ENCODE results near the gene ZFHX2. TPM values are rescaled to one million over a fixed set of nuclear protein-coding genes. Genes with fewer than 3 reads are reported as not detected.

ZFHX2 gene
- total RNA-seq, 4 donors from 2014 or later: under 0.01 to 0.42 (median 0.20) TPM

DNA sequence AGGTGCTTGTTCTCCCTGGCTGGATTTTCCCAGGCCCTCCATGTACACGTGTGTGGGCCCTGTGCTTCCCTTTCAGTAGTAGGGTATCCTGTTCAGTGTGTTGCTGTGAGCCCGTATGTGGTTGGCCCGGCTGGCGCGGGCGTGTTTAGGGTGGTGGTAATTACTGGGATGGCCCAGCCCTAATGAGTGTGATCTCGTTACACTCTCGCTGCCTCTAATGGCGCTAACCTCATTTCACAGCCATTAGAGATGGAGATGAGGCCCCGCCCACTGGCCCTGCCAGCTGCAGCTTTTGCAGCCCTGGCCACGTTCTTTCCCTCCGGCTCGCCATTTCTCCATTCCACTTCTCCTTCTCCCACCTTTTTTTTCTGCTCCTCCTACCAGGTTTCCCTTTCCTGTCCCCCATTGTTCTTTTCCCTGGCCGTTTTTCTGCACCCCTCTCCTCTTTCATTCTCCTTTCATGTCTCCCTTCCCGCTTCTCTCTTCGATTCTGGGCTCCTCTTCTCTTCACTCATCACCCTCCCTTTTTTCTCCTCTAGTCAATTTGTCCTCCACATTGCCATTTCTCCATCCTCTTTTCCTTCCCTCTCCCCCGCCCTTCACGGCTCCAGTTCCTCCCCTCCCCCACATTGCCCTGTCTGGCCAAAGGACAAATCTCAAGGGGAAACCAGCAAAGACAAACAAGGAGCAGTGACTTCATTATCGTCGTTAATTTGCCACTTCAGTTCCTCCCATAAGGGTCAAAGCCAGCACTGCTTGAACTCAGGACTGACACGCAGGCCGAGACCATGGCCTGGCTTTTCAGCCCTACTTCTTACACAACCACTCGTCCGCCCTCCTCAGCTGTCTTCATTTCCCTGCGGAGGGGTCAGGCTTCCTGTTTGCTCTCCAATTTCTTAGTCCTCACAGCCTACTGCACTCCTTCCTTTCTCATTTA, 6.8 kb downstream of the ZFHX2 start:
- H3K4me1 ChIP-seq: peaks cover 0 to 5% (median 0%) of the 10 kb centered on the region in 3 donors
- H3K9me3 ChIP-seq: no peaks in the 10 kb centered on the region
- DNase-seq: no peak
- peaks cover 0 to 7% (median 0%) of the 10 kb centered on the region in 4 donors for H3K27me3 ChIP-seq
- no peaks in the 10 kb centered on the region for H3K36me3 ChIP-seq
- no peak overlapping the region for H3K4me3 ChIP-seq
- WGBS, 2 donors: 56 to 62% methylated on average over 24 of the region's 25 CpGs
- intact Hi-C loops (cut with DNase I): no loop called here
- TF ChIP-seq CTCF (IDR thresholded peaks at IDR 0.05): no peak
- no peak for TF ChIP-seq POLR2A (IDR thresholded peaks at IDR 0.05)
- H3K27ac ChIP-seq: no peak overlapping the region

DNA sequence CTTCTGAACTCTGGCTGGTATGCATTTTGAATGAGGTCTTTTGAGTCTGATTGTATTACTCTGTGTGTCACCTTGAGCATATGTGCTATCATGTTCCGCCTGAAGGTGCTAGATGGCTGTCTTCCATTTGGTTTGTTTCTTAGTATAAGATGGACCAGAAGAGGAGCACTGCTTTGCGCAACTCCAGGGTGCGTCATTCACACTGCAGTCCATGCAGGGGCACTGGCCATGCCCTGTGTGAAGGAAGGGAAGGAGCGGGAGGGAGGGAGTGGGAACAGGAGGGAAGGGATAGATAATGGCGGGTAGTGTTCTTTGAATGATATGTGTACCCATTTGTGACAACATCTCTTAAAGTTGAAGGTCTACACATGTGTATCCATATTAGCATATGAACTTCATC, 8.2 kb downstream of the ZFHX2 start:
- H3K4me1 ChIP-seq: peaks cover 0 to 5% (median 0%) of the 10 kb centered on the region in 3 donors
- 87 to 97% methylated on average over 5 of the region's 5 CpGs for WGBS, 2 donors
- intact Hi-C loops (cut with DNase I): no loop called here
- no peak overlapping the region for H3K4me3 ChIP-seq
- no peak for TF ChIP-seq POLR2A (IDR thresholded peaks at IDR 0.05)
- TF ChIP-seq CTCF (IDR thresholded peaks at IDR 0.05): no peak
- no peaks in the 10 kb centered on the region for H3K27me3 ChIP-seq
- no peak for DNase-seq
- H3K36me3 ChIP-seq: no peaks in the 10 kb centered on the region
- H3K27ac ChIP-seq: no peak overlapping the region
- H3K9me3 ChIP-seq: no peaks in the 10 kb centered on the region

DNA sequence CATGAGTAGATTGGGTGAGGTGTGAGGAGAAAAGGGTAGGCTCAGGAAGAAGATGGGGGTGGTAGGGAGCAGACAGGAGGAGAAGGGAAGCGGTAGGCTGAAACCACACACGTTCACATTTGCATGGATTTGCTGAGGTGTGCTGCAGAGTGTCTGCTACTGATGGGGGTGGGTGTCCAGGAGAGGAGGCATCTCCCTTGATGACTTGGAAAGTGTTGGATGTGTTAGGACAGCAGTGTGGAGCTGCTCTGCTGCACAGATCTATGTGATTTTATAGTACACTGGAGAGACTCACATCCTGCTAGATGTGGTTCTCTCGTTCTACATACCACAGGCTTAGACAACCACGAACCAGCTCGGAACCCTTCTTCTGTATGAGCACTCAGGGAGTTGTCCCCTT, 9.3 kb downstream of the ZFHX2 start:
- no peak overlapping the region for H3K27ac ChIP-seq
- intact Hi-C loops (cut with DNase I): no loop called here
- WGBS, 2 donors: 75 to 80% methylated on average over 5 of the region's 5 CpGs

GRCh38 chr14:23540141-23540469, 11.5 kb downstream of the ZFHX2 start:
- H3K27me3 ChIP-seq: no peaks in the 10 kb centered on the region
- TF ChIP-seq POLR2A (IDR thresholded peaks at IDR 0.05) (no peak), CTCF (IDR thresholded peaks at IDR 0.05) (no peak)
- no peaks in the 10 kb centered on the region for H3K9me3 ChIP-seq
- peaks cover 0 to 5% (median 0%) of the 10 kb centered on the region in 3 donors for H3K4me1 ChIP-seq
- intact Hi-C loops (cut with DNase I): no loop called here
- no peaks in the 10 kb centered on the region for H3K36me3 ChIP-seq
- WGBS, 2 donors: 73 to 88% methylated on average over 3 to 4 of the region's 4 CpGs
- DNase-seq: no peak
- H3K4me3 ChIP-seq: no peak overlapping the region
- no peak overlapping the region for H3K27ac ChIP-seq

More for the DNA sequence above, 9.3 kb downstream of the ZFHX2 start:
- Histone ChIP-seq H3K4me3 (no peak overlapping the region), H3K27me3 (no peaks in the 10 kb centered on the region), H3K9me3 (no peaks in the 10 kb centered on the region), H3K4me1 (peaks cover 0 to 5% (median 0%) of the 10 kb centered on the region in 3 donors), H3K36me3 (no peaks in the 10 kb centered on the region)
- TF ChIP-seq CTCF (IDR thresholded peaks at IDR 0.05): no peak
- no peak for TF ChIP-seq POLR2A (IDR thresholded peaks at IDR 0.05)
- no peak for DNase-seq
